ENCODE data around the gene RAI2. TPM values are rescaled to one million over a fixed set of nuclear protein-coding genes. Genes with fewer than 3 reads are reported as not detected.

RAI2 gene
- total and polyA plus RNA-seq, 2 experiments from 2014 or later, result 0.83 to 0.99 TPM

DNA sequence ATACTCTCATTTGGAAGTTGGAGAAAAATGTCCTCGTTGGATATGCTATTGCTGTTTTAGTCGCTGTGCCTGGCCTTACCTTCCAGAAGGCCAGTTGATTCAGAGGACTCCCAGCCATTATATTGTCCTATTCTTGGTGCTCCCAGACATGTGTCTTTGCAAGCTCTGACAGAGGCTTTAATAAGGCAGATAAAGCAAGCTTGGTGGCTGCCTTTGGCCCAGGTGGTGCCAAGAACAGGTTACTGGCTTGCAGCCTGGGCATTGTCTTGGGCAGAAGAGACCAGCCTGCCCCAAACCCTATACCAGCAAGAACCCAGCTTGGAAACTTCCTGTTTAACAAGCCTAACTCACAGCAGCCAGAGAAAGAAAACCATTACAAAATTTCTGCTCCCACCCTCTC, 16.9 kb downstream of the RAI2 start (continued):
- TF ChIP-seq NANOG (IDR thresholded peaks at IDR 0.05; ENCODE audit: borderline replicate concordance) (no peak), STAT1 (IDR thresholded peaks at IDR 0.05; ENCODE audit: unreplicated experiment) (no peak), JUNB (IDR thresholded peaks at IDR 0.05; ENCODE audit: unreplicated experiment) (no peak), POLR2AphosphoS5 (IDR thresholded peaks at IDR 0.05; ENCODE audit: low read depth) (no peak), CREB1 (CRISPR knock-in tag; IDR thresholded peaks at IDR 0.05; ENCODE audit: low read depth) (no peak)
- TF ChIP-seq, protein P1, sequence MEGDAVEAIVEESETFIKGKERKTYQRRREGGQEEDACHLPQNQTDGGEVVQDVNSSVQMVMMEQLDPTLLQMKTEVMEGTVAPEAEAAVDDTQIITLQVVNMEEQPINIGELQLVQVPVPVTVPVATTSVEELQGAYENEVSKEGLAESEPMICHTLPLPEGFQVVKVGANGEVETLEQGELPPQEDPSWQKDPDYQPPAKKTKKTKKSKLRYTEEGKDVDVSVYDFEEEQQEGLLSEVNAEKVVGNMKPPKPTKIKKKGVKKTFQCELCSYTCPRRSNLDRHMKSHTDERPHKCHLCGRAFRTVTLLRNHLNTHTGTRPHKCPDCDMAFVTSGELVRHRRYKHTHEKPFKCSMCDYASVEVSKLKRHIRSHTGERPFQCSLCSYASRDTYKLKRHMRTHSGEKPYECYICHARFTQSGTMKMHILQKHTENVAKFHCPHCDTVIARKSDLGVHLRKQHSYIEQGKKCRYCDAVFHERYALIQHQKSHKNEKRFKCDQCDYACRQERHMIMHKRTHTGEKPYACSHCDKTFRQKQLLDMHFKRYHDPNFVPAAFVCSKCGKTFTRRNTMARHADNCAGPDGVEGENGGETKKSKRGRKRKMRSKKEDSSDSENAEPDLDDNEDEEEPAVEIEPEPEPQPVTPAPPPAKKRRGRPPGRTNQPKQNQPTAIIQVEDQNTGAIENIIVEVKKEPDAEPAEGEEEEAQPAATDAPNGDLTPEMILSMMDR (conservative IDR thresholded peaks at IDR 0.05; ENCODE audit: low read depth in 2 of 2), result no peak

DNA sequence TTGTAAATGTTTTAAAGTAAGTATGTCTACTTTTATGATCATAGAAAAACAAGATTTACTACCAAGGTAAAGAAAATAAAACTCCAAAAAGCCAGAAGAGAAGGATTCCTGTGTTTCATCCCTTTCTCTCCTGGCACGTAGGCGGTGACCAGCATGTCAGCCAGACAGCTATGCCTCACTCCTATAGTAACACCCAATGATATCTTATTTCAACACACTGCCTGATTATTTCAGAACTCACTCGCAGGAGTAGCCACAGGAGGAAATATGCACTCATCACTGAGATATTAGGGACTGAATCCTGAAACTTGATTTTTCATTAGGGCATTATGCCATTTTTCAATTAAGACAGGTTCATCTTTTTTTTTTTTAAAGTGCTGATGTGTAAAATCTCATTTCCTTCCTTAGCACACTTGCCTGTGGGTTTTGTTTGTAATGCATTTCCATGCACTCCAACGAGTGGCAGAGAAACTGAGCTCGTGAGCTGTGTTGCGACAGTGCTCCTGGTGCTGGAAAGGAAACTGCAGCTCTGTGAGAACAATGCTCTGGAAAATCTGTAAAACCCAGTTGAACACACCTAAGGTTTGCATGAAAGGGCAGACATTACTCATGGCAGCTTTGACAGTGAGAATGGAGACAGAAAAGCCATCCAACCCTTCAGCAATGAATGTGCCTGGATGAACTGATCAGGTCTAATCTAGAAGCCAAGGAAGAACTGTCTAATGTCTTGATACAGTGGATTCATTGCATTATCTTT, 18.2 kb downstream of the RAI2 start:
- Histone ChIP-seq H3K36me3 (ENCODE audit: insufficient read depth) (no peaks in the 10 kb centered on the region), H3K4me3 (no peak overlapping the region), H3K79me2 (replicated peaks; ENCODE audit: insufficient read depth) (no peaks in the 10 kb centered on the region), H4K20me1 (replicated peaks; ENCODE audit: insufficient read depth) (no peaks in the 10 kb centered on the region), H3K9me2 (ENCODE audit: insufficient read depth) (no peaks in the 10 kb centered on the region), H3K4me2 (no peak overlapping the region), H3K27ac (ENCODE audit: low read depth) (no peak overlapping the region), H3F3A (replicated peaks; ENCODE audit: low read depth) (no peaks in the 10 kb centered on the region), H3K4me1 (ENCODE audit: insufficient read depth) (no peaks in the 10 kb centered on the region), H3K27me3 (ENCODE audit: insufficient read depth) (no peaks in the 10 kb centered on the region), H2AFZ (no peak overlapping the region)
- H3K4me1 Mint-ChIP-seq, result peaks cover 6% of the 10 kb centered on the region
- no peak overlapping the region for H3K27ac Mint-ChIP-seq
- ATAC-seq (no peak), DNase-seq (ENCODE audit: low spot score) (no peak)
- H3K36me3 Mint-ChIP-seq (ENCODE audit: low read depth), result no peaks in the 10 kb centered on the region
- TF ChIP-seq ZNF331 (CRISPR knock-in tag; IDR thresholded peaks at IDR 0.05; ENCODE audit: low read depth) (no peak), CREB1 (CRISPR knock-in tag; IDR thresholded peaks at IDR 0.05; ENCODE audit: low read depth) (no peak), NANOG (IDR thresholded peaks at IDR 0.05; ENCODE audit: borderline replicate concordance) (no peak)
- TF ChIP-seq, protein P2, sequence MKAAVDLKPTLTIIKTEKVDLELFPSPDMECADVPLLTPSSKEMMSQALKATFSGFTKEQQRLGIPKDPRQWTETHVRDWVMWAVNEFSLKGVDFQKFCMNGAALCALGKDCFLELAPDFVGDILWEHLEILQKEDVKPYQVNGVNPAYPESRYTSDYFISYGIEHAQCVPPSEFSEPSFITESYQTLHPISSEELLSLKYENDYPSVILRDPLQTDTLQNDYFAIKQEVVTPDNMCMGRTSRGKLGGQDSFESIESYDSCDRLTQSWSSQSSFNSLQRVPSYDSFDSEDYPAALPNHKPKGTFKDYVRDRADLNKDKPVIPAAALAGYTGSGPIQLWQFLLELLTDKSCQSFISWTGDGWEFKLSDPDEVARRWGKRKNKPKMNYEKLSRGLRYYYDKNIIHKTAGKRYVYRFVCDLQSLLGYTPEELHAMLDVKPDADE (IDR thresholded peaks at IDR 0.05), result no peak
- TF ChIP-seq, protein P3, sequence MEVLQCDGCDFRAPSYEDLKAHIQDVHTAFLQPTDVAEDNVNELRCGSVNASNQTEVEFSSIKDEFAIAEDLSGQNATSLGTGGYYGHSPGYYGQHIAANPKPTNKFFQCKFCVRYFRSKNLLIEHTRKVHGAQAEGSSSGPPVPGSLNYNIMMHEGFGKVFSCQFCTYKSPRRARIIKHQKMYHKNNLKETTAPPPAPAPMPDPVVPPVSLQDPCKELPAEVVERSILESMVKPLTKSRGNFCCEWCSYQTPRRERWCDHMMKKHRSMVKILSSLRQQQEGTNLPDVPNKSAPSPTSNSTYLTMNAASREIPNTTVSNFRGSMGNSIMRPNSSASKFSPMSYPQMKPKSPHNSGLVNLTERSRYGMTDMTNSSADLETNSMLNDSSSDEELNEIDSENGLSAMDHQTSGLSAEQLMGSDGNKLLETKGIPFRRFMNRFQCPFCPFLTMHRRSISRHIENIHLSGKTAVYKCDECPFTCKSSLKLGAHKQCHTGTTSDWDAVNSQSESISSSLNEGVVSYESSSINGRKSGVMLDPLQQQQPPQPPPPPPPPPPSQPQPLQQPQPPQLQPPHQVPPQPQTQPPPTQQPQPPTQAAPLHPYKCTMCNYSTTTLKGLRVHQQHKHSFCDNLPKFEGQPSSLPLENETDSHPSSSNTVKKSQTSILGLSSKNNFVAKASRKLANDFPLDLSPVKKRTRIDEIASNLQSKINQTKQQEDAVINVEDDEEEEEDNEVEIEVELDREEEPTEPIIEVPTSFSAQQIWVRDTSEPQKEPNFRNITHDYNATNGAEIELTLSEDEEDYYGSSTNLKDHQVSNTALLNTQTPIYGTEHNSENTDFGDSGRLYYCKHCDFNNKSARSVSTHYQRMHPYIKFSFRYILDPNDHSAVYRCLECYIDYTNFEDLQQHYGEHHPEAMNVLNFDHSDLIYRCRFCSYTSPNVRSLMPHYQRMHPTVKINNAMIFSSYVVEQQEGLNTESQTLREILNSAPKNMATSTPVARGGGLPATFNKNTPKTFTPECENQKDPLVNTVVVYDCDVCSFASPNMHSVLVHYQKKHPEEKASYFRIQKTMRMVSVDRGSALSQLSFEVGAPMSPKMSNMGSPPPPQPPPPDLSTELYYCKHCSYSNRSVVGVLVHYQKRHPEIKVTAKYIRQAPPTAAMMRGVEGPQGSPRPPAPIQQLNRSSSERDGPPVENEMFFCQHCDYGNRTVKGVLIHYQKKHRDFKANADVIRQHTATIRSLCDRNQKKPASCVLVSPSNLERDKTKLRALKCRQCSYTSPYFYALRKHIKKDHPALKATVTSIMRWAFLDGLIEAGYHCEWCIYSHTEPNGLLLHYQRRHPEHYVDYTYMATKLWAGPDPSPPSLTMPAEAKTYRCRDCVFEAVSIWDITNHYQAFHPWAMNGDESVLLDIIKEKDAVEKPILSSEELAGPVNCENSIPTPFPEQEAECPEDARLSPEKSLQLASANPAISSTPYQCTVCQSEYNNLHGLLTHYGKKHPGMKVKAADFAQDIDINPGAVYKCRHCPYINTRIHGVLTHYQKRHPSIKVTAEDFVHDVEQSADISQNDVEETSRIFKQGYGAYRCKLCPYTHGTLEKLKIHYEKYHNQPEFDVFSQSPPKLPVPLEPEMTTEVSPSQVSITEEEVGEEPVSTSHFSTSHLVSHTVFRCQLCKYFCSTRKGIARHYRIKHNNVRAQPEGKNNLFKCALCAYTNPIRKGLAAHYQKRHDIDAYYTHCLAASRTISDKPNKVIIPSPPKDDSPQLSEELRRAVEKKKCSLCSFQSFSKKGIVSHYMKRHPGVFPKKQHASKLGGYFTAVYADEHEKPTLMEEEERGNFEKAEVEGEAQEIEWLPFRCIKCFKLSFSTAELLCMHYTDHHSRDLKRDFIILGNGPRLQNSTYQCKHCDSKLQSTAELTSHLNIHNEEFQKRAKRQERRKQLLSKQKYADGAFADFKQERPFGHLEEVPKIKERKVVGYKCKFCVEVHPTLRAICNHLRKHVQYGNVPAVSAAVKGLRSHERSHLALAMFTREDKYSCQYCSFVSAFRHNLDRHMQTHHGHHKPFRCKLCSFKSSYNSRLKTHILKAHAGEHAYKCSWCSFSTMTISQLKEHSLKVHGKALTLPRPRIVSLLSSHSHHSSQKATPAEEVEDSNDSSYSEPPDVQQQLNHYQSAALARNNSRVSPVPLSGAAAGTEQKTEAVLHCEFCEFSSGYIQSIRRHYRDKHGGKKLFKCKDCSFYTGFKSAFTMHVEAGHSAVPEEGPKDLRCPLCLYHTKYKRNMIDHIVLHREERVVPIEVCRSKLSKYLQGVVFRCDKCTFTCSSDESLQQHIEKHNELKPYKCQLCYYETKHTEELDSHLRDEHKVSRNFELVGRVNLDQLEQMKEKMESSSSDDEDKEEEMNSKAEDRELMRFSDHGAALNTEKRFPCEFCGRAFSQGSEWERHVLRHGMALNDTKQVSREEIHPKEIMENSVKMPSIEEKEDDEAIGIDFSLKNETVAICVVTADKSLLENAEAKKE (CRISPR knock-in tag; IDR thresholded peaks at IDR 0.05), result no peak
- no peak overlapping the region for H3K4me3 Mint-ChIP-seq
- no peaks in the 10 kb centered on the region for H3K9me3 Mint-ChIP-seq
- peaks cover 2% of the 10 kb centered on the region for H3K27me3 Mint-ChIP-seq (ENCODE audit: insufficient read depth, low read depth, poor library complexity)
